D721Med (cell line): ENCODE data around the gene LY86.
A peak's percentile ranks its signal among the peaks of the same experiment; 100 is the strongest.

Experiments used
- DNase-seq: peaks from one replicate; pipeline ENCODE4 v3.0.0; 2011; ENCODE audit warnings: low spot score; ENCODE audit not compliant: insufficient read length
- FAIRE-seq: peaks from 2 replicates; lab custom pipeline; 2011; peaks lifted over from hg19 to GRCh38; lab: Jason Lieb, UNC
- CTCF ChIP-seq: IDR thresholded peaks from 2 replicates; pipeline ENCODE4 v1.5.1; 2012; ENCODE audit warnings: mild to moderate bottlenecking, control low read depth; ENCODE audit not compliant: insufficient read depth; ENCODE audit errors: missing control alignments

Gene LY86

GRCh38 chr6:6674872-6675271 is 86.4 kb downstream of the LY86 start:
- TF ChIP-seq CTCF = no peak
- FAIRE-seq (no peak), DNase-seq (no peak)

GRCh38 chr6:6676910-6677441 is 88.5 kb downstream of the LY86 start:
- TF ChIP-seq CTCF = peak; percentile 91
- DNase-seq (peak; percentile 53), FAIRE-seq (no peak)

GRCh38 chr6:6678185-6678671 is 89.7 kb downstream of the LY86 start:
- FAIRE-seq (no peak), DNase-seq (no peak)
- TF ChIP-seq CTCF = no peak

- no peak for TF ChIP-seq CTCF
- DNase-seq = no peak
- no peak for FAIRE-seq
Observed at GRCh38 chr6:6678811-6679210, 90.3 kb downstream of the LY86 start.

- no peak for TF ChIP-seq CTCF
- no peak for DNase-seq
- no peak for FAIRE-seq
Observed at GRCh38 chr6:6679633-6680032, 91.1 kb downstream of the LY86 start.

GRCh38 chr6:6680526-6680925 is 92.0 kb downstream of the LY86 start:
- TF ChIP-seq CTCF = no peak
- DNase-seq (no peak), FAIRE-seq (no peak)

GRCh38 chr6:6681075-6681849 is 92.7 kb downstream of the LY86 start:
- no peak for TF ChIP-seq CTCF
- FAIRE-seq (no peak), DNase-seq (no peak)
